Brain microvascular endothelial cell (primary cell): ENCODE results near the gene CRHR1.

Experiments
- DNase-seq: peaks from one replicate; pipeline ENCODE4 v3.0.0-alpha.2; 2020
- H3K27ac ChIP-seq: fragments of 250-450 bp; sonication (Bioruptor Pico); 2 replicates; pipeline ENCODE4 v1.5.1; 2020; ENCODE audit warnings: mild to moderate bottlenecking, moderate library complexity
- H3K27me3 ChIP-seq: fragments of 250-450 bp; sonication (Bioruptor Pico); replicated peaks from 2 replicates; pipeline ENCODE4 v1.5.1; 2020; ENCODE audit warnings: mild to moderate bottlenecking
- H3K36me3 ChIP-seq: fragments of 250-450 bp; sonication (Bioruptor Pico); replicated peaks from 2 replicates; pipeline ENCODE4 v1.5.1; 2020; ENCODE audit warnings: mild to moderate bottlenecking
- H3K4me3 ChIP-seq: 2 replicates; pipeline ENCODE4 v1.5.1; 2011; ENCODE audit warnings: low read depth, mild to moderate bottlenecking, control low read depth, low read length, moderate library complexity
- CTCF ChIP-seq: IDR thresholded peaks from 2 replicates; pipeline ENCODE4 v1.5.1; 2011; ENCODE audit warnings: low read depth, mild to moderate bottlenecking, moderate library complexity, low read length, control low read depth, inconsistent platforms; ENCODE audit errors: missing control alignments
- in situ Hi-C: cut with HindIII; loops from 2 replicates; pipeline ENCODE4 v1.10.0; 2017; ENCODE audit warnings: low sequenced_read_pairs, low pct_ligation_motif_present

Gene CRHR1

DNA sequence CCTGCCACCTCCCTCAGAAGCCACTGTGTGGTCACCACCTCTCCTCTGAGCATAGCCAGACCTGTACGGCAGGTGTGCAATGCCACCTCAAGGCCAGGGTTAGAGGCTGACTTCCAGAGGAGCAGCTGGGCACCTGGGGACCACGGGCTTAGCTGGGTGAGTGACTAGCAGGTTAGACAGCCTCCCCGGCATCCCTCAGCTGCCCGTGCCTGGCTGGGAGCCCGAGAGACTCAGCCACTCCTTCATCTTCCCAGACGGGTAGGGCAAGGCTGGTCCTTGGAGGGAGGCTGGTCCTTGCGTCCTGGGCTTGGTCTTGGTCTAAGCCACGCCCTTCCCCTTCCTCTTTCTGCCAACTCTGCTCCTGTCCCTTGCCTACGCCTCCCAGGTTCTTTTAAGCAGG lies 7.8 kb downstream of the CRHR1 start:
- Histone ChIP-seq H3K27ac (no peak overlapping the region), H3K4me3 (no peak overlapping the region), H3K27me3 (peaks cover 34% of the 10 kb centered on the region), H3K36me3 (no peaks in the 10 kb centered on the region)
- TF ChIP-seq CTCF, result no peak
- no peak for DNase-seq
- in situ Hi-C loops, result no loop called here

GRCh38 chr17:45792437-45792836 lies 8.3 kb downstream of the CRHR1 start:
- no peak for TF ChIP-seq CTCF
- H3K36me3 ChIP-seq, result no peaks in the 10 kb centered on the region
- peaks cover 32% of the 10 kb centered on the region for H3K27me3 ChIP-seq
- no peak for DNase-seq
- in situ Hi-C loops, result no loop called here
- no peak overlapping the region for H3K4me3 ChIP-seq
- H3K27ac ChIP-seq, result no peak overlapping the region

DNA sequence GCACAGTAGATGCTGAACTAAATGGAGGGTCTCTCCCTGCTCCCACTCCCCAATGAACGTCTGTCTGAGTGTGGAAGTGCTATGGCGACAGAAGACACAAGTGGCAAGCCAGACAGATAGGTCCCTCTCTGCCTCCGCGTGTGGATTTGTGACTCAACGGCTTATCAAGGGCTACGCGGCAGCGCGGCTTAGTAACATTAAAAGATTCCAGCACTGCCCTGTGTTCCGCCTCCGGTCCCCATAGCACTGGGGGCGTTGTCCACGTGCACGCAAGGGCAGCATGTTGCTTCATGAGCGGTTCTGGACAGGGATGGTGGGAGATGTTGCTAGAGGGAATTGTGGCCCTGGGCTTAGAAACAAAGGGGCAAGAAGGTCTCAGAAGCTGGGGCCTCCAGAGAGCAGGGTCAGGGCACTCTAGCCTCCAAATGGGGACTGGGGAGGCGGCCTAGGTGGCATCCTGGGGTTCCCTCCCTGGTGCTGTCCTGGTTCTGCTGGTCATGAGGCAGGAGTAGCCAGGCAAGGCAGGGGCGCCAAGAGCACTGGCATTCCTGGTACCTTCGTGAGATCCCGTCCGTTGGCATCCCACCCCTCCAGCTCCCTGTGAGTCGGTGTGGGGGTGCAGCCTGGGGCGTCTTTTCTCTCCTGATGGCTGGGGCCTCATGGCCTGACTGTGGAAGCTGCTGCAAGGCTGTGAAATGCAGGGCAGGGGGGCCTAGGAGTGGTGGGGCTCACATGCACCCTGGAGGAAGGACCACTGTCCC lies 9.1 kb downstream of the CRHR1 start:
- no peaks in the 10 kb centered on the region for H3K36me3 ChIP-seq
- DNase-seq, result no peak
- no peak overlapping the region for H3K27ac ChIP-seq
- H3K4me3 ChIP-seq, result no peak overlapping the region
- in situ Hi-C loops, result no loop called here
- H3K27me3 ChIP-seq, result peaks cover 31% of the 10 kb centered on the region
- TF ChIP-seq CTCF, result no peak

DNA sequence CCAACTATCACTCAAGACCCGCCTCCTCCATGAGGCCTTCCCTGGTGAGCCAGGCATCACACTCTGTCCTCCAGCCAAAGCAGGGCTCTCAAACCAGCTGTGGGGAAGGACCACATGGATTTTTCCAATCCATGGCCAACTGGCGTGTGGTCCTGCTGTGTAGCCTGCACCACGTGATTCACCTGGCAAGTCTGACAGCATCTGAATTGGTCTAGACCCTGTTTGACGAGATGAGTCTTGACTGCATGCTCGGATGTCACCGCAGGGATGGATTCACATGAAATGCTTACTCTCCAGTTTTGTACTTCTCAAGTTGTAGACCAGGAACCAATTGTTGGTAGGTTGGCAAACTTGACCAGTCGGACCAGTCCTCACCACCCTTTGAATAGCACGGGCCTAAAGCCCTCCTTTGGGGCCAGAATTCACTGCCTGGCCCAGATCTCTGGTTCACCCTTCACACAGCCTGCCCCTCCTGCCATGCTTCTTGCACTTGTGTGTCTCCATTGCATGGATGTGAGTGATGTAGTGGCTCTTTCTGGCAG lies 9.9 kb downstream of the CRHR1 start:
- Histone ChIP-seq H3K4me3 (no peak overlapping the region), H3K27ac (no peak overlapping the region), H3K27me3 (peaks cover 22% of the 10 kb centered on the region), H3K36me3 (no peaks in the 10 kb centered on the region)
- no peak for TF ChIP-seq CTCF
- in situ Hi-C loops, result no loop called here
- no peak for DNase-seq

DNA sequence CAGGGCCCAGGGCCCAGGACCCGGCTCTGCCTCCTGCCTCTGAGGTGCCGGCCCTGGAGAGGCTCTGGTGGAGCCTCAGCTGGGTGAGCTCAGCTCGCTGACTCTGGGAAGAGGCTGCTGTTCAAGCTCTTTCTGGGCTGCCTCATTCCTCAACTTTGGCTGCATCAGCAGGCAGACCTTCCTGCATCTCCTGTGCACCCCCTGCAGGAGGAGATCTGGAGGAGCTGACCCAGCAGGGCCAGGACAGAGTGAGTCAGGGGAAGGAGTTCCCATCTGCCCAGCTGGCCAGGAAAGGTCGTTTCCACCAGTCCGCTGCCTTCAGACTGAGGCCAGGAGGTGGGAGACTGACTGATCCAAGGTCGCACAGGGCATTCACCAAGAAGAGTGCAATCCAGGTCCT lies 10.7 kb downstream of the CRHR1 start:
- in situ Hi-C loops, result no loop called here

More for the DNA sequence above, 10.7 kb downstream of the CRHR1 start:
- Histone ChIP-seq H3K4me3 (no peak overlapping the region), H3K27ac (no peak overlapping the region), H3K27me3 (peaks cover 16% of the 10 kb centered on the region), H3K36me3 (no peaks in the 10 kb centered on the region)
- peak; percentile 32 for TF ChIP-seq CTCF
- DNase-seq, result no peak
